Amniotic epithelial cell (primary cell): ENCODE measurements around the gene EIF1.
"Not testable (repeated sequence)": the region's sequence is repeated elsewhere in the genome, so short reads cannot be mapped to it uniquely, and the experiment has no call there.

Source experiments
- DNase-seq: peaks from one replicate; pipeline ENCODE4 v3.0.0-alpha.2; 2010; ENCODE audit warnings: low read depth

EIF1 gene

DNA sequence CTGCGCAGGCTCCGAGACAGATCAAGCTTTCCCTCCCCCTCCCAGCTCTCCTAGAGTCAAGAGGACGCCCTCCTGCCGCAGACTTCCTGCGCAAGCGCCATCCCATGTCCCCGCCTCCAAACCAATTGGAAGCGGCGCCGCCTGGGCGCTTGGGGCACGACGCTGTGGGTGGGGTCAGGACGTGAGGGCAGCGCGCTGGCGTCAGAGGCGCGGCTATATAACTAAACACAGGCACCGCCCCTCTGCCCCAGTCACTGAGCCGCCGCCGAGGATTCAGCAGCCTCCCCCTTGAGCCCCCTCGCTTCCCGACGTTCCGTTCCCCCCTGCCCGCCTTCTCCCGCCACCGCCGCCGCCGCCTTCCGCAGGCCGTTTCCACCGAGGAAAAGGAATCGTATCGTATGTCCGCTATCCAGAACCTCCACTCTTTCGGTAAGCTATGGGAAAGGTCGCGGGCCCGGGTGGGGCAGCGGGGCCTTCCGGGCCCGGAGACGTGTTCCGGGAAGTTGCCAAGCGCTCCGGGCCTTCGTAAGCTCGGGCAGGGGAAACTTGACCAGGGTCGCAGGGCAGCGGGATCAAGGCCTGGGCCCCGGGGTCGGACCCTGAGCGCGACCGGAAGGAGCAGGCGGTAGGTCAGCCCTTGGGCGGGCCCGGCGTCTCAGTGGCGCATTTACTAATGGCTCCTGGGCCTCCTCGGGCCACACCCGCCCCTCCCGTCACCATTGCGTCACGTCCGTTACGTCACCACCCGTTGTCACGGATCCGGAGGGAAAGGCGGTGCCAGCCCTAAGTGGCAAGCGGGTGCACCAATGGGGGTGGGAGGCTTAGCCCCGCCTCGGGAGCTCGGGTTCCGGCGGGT, at the start of gene EIF1:
TSS of gene EIF1 (plus strand) at position 245 of the 856 bp plus-strand sequence. CDS start at position 399, 154 bp downstream.
- peak; percentile 99 for DNase-seq

- DNase-seq: no peak
Measured at GRCh38 chr17:41638941-41639340, 49.7 kb upstream of the EIF1 start.

DNA sequence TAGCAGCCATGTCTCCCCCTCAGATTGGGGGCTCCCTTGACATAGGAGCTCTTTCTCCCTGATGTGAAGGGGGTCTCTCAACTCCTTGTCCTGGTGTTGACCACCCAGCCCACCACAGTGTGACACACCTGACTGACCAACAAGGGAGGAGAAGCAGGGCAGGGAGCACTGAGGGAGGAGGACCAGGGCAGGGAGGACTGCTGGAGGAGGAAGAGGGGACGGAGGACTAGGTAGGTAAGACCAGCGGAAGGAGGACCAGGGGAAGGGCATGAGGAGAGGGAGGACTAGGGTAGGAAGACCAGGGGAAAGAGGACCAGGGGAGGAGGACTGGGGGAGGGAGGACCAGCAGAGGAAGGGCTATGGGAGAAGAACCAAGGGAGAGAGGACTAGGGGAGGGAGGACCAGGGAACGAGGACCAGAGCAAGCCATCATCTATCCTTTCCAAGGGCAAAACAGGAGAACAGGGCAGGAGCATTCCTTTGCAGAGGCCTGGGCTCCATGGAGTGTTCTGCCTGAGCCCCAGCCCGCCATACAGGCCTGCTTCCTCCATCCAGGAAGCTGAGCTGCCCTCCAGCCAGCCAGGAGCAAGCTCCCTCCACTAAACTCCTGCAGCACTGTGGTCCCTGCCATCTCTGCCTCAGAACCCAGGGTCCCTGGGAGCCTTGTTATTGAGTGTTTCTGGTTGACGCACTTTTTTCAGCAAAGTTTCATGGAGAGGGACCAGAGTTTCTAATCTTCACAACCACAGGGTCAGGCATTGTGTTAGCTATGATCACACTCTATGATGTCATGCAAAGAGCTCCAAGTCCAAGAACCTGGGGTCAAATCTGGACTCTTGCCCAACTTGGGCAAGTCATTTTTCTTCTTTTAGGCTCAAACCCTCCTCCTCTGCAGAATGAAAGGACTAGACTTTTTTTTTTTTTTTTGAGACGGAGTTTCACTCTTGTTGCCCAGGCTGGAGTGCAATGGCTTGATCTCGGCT, 48.9 kb upstream of the EIF1 start:
- no peak for DNase-seq

DNA sequence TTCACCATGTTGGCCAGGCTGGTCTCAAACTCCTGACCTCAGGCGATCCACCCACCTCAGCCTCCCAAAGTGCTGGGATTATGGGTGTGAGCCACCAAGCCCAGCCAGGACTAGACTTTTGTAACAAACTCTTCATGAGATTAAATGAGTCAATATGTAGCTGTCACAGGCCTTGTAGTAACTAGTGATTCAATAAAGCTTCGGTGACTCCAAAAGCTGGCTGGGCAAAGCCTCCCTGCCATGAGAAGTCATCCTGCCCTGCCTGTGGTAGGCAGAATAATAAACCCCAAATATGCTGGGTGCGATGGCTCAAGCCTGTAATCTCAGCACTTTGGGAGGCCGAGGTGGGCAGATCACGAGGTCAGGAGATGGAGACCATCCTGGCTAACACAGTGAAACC, 48.1 kb upstream of the EIF1 start:
- DNase-seq: not testable (repeated sequence)

DNA sequence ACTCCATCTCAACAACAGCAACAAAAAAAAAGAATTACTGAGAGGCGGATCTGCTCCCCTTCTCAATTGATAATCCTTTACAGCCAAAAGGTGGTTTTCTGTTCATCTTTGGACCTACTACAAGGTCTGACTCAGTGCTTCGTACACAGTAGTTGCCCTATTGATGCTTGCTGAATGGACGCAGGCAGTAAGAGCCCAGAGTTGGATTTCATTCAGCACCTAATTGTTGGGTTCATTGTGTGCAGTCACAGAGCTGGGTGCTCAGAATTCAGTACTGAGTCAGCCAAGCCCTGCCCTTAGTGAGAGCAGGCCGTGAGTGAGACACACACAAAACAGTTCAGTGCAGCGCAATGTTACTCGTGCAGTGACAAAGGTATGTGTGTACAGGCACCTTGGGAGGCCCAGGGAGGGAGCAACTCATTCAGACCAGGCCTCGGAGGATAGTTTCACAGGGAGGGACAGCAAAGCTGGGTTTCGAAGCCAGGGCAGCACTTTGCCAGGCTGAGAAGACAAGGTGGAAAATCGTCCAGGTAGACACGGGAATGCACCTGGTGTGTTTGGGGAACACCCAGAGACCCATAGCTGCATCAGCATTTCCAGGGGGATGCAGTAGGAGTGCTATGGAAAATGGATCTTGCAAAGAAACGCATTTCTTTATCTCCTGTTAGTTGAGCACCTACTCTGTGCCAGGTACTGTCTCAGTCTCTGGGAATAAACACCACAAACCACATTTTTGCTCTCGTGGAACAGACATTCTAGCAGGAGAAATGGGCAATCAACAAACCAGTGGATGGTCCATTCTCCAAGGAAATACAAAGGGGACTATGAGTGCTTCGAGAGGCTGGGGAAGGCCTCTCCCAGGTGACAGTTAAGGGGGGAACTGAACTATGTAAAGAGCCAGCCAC, 46.2 kb upstream of the EIF1 start:
- no peak for DNase-seq

DNA sequence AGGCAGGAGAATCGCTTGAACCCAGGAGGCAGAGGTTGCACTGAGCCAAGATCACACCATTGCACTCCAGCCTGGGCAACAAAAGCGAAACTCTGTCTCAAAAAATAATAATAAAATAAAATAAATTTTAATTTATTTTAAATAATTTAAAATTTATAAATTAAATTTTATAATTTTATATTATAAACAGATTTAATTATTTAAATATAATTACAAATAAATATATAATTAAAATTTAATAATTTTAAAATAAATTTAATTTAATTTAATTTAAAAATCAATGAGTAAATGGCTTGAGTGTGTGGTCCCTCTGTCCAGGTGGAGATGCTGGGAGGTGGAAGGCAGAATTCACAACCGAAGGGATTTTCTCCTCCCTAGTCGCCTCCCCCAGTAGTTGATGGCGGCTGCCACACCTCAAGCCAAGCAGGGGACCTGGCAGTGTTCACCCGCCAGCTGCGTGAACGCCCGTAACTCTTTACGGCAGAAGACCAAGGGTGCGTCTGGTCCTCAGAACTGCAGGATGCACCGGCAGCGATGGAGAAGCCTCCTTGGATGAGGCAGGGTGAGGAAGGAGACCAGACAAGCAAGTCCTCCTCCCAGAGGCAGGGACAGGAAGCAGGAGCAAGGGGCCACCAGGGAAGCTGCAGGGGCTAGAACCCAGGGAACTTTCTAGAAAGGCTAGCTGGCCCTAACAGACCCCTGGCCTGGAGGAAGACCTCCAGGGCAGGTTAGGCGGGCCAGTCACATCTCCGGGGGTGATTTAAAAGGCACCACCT, 41.5 kb upstream of the EIF1 start:
- DNase-seq: no peak

DNA sequence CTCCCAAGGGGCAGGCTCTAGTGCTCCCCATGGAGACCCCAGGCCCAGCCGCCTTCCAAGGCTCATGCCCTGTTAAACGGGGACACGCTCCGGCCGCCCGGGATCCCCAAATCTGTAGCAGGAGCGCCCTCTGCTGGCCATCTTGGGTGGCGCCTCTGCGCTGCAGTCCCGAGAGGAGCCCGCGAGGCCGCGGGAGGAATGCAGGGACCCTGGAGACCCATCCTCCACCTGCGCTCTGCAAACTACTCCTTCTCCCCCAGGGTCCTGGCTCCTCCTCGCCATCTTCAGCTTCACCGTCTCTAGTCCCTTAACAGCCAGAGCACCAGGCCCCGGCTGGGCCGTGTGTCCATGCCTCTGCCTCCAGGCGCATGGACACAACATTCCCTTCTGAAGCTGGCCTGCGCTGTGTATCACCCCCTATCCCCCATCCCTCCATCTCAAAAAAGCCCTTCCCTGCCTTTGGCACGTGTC, 40.7 kb upstream of the EIF1 start:
- peak; percentile 42 for DNase-seq

GRCh38 chr17:41648411-41649195, 40.1 kb upstream of the EIF1 start:
- DNase-seq: peak; percentile 73

DNA sequence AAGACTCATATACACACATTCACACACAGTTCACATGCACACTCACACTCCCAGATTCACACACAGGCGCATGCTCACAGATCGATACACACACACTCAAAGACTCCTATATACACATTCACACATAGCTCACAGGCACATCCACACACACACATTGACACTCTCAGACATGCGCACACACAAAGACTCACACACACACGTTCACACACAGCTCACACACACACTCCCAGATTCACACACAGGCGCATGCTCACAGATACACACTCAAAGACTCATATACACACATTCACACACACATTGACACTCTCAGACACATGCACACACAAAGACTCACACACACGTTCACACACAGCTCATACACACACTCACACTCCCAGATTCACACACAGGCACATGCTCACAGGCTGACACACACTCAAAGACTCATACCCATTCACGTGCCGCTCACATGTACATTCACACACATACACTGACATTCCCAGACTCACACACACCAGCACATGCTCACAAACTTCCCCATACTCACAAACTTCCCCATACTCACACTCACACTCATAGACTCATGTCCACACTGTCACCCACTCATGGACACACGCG, 38.7 kb upstream of the EIF1 start:
- no peak for DNase-seq

GRCh38 chr17:41650794-41651624, 37.7 kb upstream of the EIF1 start:
- no peak for DNase-seq

DNA sequence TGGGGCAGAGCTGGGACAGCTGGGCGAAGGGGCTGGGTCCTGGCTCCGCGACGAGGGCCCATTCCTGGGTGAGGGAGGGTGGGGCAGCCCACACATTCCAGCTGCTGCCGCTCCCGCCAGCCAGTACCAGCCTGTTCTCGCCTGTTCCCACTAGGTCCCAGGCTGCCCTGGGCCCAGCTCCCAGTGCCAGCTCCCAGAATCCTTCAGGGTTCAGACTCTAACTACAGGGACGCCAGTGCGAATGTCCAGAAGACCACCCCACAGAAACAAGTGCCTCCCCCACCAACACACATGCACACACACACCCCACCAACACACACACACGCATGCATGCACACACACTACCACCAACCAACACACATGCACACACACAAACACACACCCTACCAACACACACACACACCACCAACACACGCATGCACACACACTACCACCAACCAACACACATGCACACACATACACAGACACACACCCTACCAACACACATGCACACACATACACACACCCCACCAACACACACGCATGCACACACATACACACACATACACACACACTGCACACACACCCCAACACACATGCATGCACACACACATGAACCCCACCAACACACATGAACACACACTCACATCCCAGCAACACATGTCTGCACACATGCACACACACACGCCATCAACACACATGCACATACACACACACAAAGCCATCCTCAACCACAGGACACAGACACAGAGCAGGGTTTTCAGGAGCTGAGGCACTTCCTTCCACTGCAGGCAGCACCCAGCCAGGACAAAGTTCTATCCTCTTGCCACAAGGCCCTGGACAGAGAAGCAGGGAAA, 36.8 kb upstream of the EIF1 start:
- no peak for DNase-seq

DNA sequence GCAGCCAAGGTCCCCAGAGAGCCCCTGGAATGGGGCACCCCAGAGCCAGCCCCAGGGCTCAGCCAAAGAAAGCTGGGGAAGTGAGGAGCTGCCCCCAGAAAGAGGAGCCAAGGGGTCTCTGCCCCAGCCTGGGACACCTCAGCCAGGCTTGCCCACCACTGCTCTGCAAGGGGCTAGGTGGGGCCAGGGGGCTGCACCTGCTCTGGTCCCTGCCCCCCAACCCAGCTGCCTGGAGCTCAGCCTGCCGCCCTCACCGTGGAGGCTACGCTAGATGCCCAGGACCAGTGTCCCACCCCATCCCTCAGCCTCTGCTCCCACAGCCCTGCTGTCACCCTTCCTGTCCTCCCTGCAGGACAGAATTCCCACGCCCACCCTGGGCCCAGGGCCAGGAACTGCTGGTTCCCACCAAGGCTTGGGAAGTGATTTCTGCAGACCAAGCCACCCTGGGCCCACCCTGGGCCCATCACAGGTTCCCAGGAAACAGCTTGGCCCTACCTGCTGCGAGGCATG, 36.2 kb upstream of the EIF1 start:
- no peak for DNase-seq

GRCh38 chr17:41653421-41653820, 35.3 kb upstream of the EIF1 start:
- no peak for DNase-seq

- DNase-seq: no peak
Measured at GRCh38 chr17:41653892-41654677, 34.6 kb upstream of the EIF1 start.

DNA sequence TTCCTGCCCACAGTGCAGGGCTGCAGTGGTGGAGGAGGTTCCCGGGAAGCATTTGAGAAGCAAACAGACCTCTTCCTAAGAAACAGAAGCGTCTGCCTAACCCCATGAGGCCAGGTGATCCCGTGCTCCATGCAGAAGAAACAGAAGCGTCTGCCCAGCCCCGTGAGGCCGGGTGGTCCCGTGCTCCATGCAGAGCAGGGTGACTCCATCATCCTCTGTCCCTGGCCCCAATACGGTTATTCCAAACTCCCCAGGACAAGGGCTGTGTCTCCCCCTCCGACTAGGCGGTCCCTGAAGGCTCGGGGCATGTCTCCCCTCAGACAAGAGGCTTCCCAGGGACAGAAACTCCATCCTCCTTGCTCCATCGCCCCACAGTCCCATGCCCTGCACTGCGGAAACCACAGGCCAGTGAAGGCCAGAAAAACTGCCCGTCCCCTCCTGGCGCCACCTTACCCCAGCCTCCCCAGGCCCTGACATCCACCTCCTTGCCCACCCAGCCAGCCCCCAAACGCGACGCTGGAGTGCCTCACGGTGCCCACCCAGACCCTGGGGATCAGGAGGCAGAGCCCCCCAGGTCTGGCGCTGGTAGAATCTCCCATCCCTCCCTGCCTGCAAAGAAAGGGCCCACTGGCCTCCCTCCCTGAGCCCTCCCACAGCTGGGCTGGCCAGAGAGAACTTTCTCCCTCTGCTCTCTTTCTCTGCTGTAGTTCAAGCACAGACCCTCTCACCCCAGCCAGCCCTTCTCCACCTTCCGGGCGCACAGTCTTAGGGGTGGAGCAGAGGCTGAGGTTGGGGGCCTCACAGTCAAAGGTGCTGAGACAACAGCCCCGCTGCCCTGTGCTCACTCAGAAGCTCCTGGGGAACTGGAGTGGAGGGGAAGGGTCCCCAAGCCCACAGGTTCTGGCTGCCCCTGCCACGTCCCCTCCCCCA, 33.7 kb upstream of the EIF1 start:
- DNase-seq: no peak
